KOPT-K1 (cell line): ENCODE data around the gene NECTIN4.
"Not testable (repeated sequence)": the region's sequence is repeated elsewhere in the genome, so short reads cannot be mapped to it uniquely, and the experiment has no call there.

Experiments used
- H3K27ac ChIP-seq: fragments of 200-600 bp; sonication (generic); 2 replicates; pipeline ENCODE4 v1.5.1; 2016; ENCODE audit warnings: antibody characterized with exemption, mild to moderate bottlenecking, low read depth, low read length; ENCODE audit not compliant: poor library complexity, severe bottlenecking
- H3K36me3 ChIP-seq: fragments of 200-600 bp; sonication (generic); 2 replicates; pipeline ENCODE4 v1.5.1; 2017; ENCODE audit warnings: antibody characterized with exemption, mild to moderate bottlenecking, low read length, moderate library complexity; ENCODE audit not compliant: insufficient read depth
- H3K9me3 ChIP-seq: fragments of 200-600 bp; sonication (generic); 2 replicates; pipeline ENCODE4 v1.5.1; 2017; ENCODE audit warnings: antibody characterized with exemption, low read length, mild to moderate bottlenecking; ENCODE audit not compliant: insufficient read depth, poor library complexity, severe bottlenecking

Gene NECTIN4

GRCh38 chr1:161065681-161066080, 23.7 kb downstream of the NECTIN4 start:
- peaks cover 54% of the 10 kb centered on the region for H3K36me3 ChIP-seq
- not testable (repeated sequence) for H3K27ac ChIP-seq, H3K9me3 ChIP-seq

- H3K27ac ChIP-seq, H3K9me3 ChIP-seq: not testable (repeated sequence)
- H3K36me3 ChIP-seq, result peaks cover 70% of the 10 kb centered on the region
These were observed 25.4 kb downstream of the NECTIN4 start for GRCh38 chr1:161063936-161064335.

- no peaks in the 10 kb centered on the region for H3K9me3 ChIP-seq
- H3K36me3 ChIP-seq, result peaks cover 83% of the 10 kb centered on the region
- H3K27ac ChIP-seq, result no peak overlapping the region
These were observed 27.9 kb downstream of the NECTIN4 start for GRCh38 chr1:161061419-161061818.

DNA sequence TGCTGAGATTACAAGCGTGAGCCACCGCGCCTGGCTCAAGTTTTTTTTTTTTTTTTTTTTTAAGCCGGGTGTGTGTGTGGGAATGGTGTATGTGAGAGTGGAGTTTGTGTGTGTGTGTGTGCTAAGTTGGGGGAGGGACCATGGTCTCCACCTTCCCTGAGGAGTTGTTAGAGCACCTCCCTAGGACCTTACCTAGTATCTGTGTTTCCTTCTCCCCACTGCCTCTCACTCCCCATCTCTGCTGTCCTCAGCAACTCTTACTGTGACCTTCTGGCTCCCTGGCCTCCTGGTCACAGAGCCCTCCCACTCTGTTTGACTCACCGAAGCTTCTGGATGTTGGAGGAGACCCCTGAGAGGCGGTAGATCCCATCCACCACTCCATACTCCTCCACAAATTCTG, 30.1 kb downstream of the NECTIN4 start:
- Histone ChIP-seq H3K9me3 (no peaks in the 10 kb centered on the region), H3K27ac (no peak overlapping the region), H3K36me3 (peaks cover 90% of the 10 kb centered on the region)

DNA sequence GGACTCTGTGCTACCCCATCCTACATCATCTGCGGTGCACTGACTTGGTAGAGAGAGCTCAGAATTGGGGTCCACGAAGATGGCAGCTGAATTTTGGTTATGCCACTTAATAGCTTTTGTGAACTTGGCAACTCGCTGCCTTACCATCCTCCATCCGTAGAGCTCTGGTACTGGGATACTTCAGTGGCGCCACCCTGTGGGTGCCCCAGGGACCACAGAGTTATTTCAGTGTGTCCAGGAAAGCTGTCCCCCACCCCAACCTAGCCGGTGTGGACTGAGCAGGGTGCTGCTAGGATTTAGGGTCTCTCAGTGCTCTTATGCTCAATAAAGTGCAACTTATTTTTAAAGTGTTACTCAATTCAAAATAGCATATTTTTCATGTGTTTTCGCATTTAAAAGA, 34.6 kb downstream of the NECTIN4 start:
- H3K36me3 ChIP-seq, result peaks cover 92% of the 10 kb centered on the region
- H3K27ac ChIP-seq, result no peak overlapping the region
- no peaks in the 10 kb centered on the region for H3K9me3 ChIP-seq

- peaks cover 92% of the 10 kb centered on the region for H3K36me3 ChIP-seq
- H3K9me3 ChIP-seq, result no peaks in the 10 kb centered on the region
- no peak overlapping the region for H3K27ac ChIP-seq
These were observed 35.1 kb downstream of the NECTIN4 start for GRCh38 chr1:161054232-161054631.

- no peaks in the 10 kb centered on the region for H3K9me3 ChIP-seq
- H3K36me3 ChIP-seq, result peaks cover 97% of the 10 kb centered on the region
- H3K27ac ChIP-seq, result no peak overlapping the region
These were observed 36.5 kb downstream of the NECTIN4 start for GRCh38 chr1:161052899-161053298.

- Histone ChIP-seq H3K9me3 (no peaks in the 10 kb centered on the region), H3K36me3 (peaks cover 90% of the 10 kb centered on the region), H3K27ac (no peak overlapping the region)
These were observed 38.1 kb downstream of the NECTIN4 start for GRCh38 chr1:161051219-161051618.

GRCh38 chr1:161048949-161049722, 40.2 kb downstream of the NECTIN4 start:
- Histone ChIP-seq H3K36me3 (peaks cover 71% of the 10 kb centered on the region), H3K27ac (no peak overlapping the region), H3K9me3 (no peaks in the 10 kb centered on the region)

GRCh38 chr1:161047436-161048420, 41.6 kb downstream of the NECTIN4 start:
- Histone ChIP-seq H3K27ac (no peak overlapping the region), H3K36me3 (peaks cover 66% of the 10 kb centered on the region), H3K9me3 (no peaks in the 10 kb centered on the region)

- Histone ChIP-seq H3K9me3 (no peaks in the 10 kb centered on the region), H3K27ac (peak overlapping the region; percentile 97), H3K36me3 (peaks cover 66% of the 10 kb centered on the region)
These were observed 42.6 kb downstream of the NECTIN4 start for GRCh38 chr1:161046605-161047228.

- Histone ChIP-seq H3K36me3 (peaks cover 66% of the 10 kb centered on the region), H3K27ac (peak within 1 kb of the TSS; percentile 97), H3K9me3 (no peaks in the 10 kb centered on the region)
These were observed 43.4 kb downstream of the NECTIN4 start, which contains the start of gene USF1 for GRCh38 chr1:161045736-161046604. TSS of gene USF1 (minus strand) at chr1:161045977. CDS start at chr1:161043275, 2,702 bp downstream.

- Histone ChIP-seq H3K9me3 (no peaks in the 10 kb centered on the region), H3K36me3 (peaks cover 66% of the 10 kb centered on the region), H3K27ac (peak overlapping the region; percentile 97)
These were observed 44.2 kb downstream of the NECTIN4 start for GRCh38 chr1:161044908-161045735.
